GM21825 (cell line): ENCODE results near the gene IGSF21.

Experiments used
- ATAC-seq: cut with Tn5 transposase; IDR thresholded peaks from one replicate; pipeline ENCODE4 v1.9.1; 2021; ENCODE audit warnings: mild to moderate bottlenecking, moderate library complexity; ENCODE audit not compliant: unreplicated experiment

Gene IGSF21

GRCh38 chr1:18390953-18391352, 283.4 kb downstream of the IGSF21 start:
- ATAC-seq = no peak

- ATAC-seq = no peak
Measured at GRCh38 chr1:18394563-18395156, 287.1 kb downstream of the IGSF21 start.

GRCh38 chr1:18396247-18396980, 288.8 kb downstream of the IGSF21 start:
- ATAC-seq = no peak

GRCh38 chr1:18397641-18398040, 290.0 kb downstream of the IGSF21 start:
- ATAC-seq = no peak

GRCh38 chr1:18398791-18399530, 291.4 kb downstream of the IGSF21 start:
- ATAC-seq = no peak

- no peak for ATAC-seq
Measured at GRCh38 chr1:18400347-18401102, 292.9 kb downstream of the IGSF21 start.

- no peak for ATAC-seq
Measured at GRCh38 chr1:18401921-18402320, 294.3 kb downstream of the IGSF21 start.

- no peak for ATAC-seq
Measured at GRCh38 chr1:18404460-18404859, 296.9 kb downstream of the IGSF21 start.

GRCh38 chr1:18407166-18408045, 299.8 kb downstream of the IGSF21 start:
- no peak for ATAC-seq

- ATAC-seq = no peak
Measured at GRCh38 chr1:18408656-18409370, 301.2 kb downstream of the IGSF21 start.

GRCh38 chr1:18409609-18410237, 302.1 kb downstream of the IGSF21 start:
- ATAC-seq = no peak

GRCh38 chr1:18410407-18410806, 302.8 kb downstream of the IGSF21 start:
- no peak for ATAC-seq

- ATAC-seq = no peak
Measured at GRCh38 chr1:18411321-18411720, 303.7 kb downstream of the IGSF21 start.

GRCh38 chr1:18411820-18412641, 304.4 kb downstream of the IGSF21 start:
- no peak for ATAC-seq

- no peak for ATAC-seq
Measured at GRCh38 chr1:18412882-18413353, 305.3 kb downstream of the IGSF21 start.

GRCh38 chr1:18413541-18414305, 306.1 kb downstream of the IGSF21 start:
- ATAC-seq = no peak

- no peak for ATAC-seq
Measured at GRCh38 chr1:18414321-18414720, 306.7 kb downstream of the IGSF21 start.
